ENCODE results near the gene ARL5A.

DNA sequence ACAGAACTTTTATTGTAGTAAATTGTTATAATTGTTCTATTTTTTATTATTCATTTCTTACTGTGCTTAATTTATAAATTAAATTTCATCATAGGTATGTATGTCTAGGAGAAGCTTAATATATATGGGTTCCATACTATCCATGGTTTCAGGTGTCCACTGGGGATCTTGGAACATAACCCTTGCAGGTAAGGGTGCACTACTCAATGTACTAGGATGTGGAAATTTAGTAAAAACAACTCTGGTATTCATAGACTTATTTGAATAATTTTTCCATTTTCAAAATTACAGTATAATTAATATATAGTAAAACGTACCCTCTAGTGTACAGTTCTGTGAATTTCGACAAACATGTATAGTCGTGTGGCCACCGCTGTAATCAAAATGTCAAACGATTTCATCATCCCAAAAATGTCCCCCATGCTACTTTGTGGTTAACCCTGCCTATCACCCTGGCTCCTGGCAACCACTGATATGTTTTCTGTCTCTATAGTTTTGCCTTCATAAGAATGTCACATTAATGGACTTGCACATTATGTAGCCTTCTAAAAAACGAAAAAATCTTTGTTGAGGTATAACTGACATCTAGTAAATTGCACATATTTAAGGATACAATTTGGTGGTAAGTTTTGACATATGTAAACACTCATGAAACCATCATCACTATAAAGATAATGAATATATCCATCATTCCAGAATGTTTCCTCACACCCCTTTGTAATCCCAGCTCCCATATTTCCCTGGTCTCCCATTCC lies 45.7 kb downstream of the ARL5A start:
- TF ChIP-seq EP300 (IDR thresholded peaks at IDR 0.05; ENCODE audit: borderline replicate concordance): no peak
- TF ChIP-seq TAF1 (IDR thresholded peaks at IDR 0.05; ENCODE audit: low read depth): no peak
- TF ChIP-seq RAD21 (IDR thresholded peaks at IDR 0.05; ENCODE audit: low read depth): no peak
- no peak for TF ChIP-seq EGR1 (IDR thresholded peaks at IDR 0.05)
- TF ChIP-seq, protein P1, sequence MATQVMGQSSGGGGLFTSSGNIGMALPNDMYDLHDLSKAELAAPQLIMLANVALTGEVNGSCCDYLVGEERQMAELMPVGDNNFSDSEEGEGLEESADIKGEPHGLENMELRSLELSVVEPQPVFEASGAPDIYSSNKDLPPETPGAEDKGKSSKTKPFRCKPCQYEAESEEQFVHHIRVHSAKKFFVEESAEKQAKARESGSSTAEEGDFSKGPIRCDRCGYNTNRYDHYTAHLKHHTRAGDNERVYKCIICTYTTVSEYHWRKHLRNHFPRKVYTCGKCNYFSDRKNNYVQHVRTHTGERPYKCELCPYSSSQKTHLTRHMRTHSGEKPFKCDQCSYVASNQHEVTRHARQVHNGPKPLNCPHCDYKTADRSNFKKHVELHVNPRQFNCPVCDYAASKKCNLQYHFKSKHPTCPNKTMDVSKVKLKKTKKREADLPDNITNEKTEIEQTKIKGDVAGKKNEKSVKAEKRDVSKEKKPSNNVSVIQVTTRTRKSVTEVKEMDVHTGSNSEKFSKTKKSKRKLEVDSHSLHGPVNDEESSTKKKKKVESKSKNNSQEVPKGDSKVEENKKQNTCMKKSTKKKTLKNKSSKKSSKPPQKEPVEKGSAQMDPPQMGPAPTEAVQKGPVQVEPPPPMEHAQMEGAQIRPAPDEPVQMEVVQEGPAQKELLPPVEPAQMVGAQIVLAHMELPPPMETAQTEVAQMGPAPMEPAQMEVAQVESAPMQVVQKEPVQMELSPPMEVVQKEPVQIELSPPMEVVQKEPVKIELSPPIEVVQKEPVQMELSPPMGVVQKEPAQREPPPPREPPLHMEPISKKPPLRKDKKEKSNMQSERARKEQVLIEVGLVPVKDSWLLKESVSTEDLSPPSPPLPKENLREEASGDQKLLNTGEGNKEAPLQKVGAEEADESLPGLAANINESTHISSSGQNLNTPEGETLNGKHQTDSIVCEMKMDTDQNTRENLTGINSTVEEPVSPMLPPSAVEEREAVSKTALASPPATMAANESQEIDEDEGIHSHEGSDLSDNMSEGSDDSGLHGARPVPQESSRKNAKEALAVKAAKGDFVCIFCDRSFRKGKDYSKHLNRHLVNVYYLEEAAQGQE (IDR thresholded peaks at IDR 0.05; ENCODE audit: low read depth): no peak
- no peak for TF ChIP-seq CREB1 (IDR thresholded peaks at IDR 0.05; ENCODE audit: low read depth)
- TF ChIP-seq, protein P2, sequence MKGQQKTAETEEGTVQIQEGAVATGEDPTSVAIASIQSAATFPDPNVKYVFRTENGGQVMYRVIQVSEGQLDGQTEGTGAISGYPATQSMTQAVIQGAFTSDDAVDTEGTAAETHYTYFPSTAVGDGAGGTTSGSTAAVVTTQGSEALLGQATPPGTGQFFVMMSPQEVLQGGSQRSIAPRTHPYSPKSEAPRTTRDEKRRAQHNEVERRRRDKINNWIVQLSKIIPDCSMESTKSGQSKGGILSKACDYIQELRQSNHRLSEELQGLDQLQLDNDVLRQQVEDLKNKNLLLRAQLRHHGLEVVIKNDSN (IDR thresholded peaks at IDR 0.05): no peak
- no peak for TF ChIP-seq FOXM1 (IDR thresholded peaks at IDR 0.05; ENCODE audit: borderline replicate concordance, low read depth)
- TF ChIP-seq CEBPB (IDR thresholded peaks at IDR 0.05): no peak
- TF ChIP-seq, protein P3, sequence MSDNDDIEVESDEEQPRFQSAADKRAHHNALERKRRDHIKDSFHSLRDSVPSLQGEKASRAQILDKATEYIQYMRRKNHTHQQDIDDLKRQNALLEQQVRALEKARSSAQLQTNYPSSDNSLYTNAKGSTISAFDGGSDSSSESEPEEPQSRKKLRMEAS (IDR thresholded peaks at IDR 0.05): no peak
